ENCODE results near the gene SETSIP.
"Not testable (repeated sequence)": the region's sequence is repeated elsewhere in the genome, so short reads cannot be mapped to it uniquely, and the experiment has no call there.

SETSIP gene

GRCh38 chr1:92031281-92032110 lies 43.7 kb downstream of the SETSIP start:
- Mint-ChIP-seq H3K27me3 (peaks cover 53% of the 10 kb centered on the region), H3K9me3 (no peaks in the 10 kb centered on the region), H3K4me1 (ENCODE audit: low read depth) (peaks cover 9% of the 10 kb centered on the region), H3K27ac (no peak overlapping the region), H3K4me3 (no peak overlapping the region), H3K36me3 (ENCODE audit: low read depth) (no peaks in the 10 kb centered on the region)
- intact Hi-C loops (cut with micrococcal nuclease): no loop called here

GRCh38 chr1:92030656-92031107 lies 44.5 kb downstream of the SETSIP start:
- Mint-ChIP-seq H3K36me3 (ENCODE audit: low read depth) (no peaks in the 10 kb centered on the region), H3K9me3 (peaks cover 4% of the 10 kb centered on the region), H3K4me3 (no peak overlapping the region), H3K27ac (no peak overlapping the region), H3K27me3 (peaks cover 47% of the 10 kb centered on the region), H3K4me1 (ENCODE audit: low read depth) (peaks cover 9% of the 10 kb centered on the region)
- intact Hi-C loops (cut with micrococcal nuclease): no loop called here

DNA sequence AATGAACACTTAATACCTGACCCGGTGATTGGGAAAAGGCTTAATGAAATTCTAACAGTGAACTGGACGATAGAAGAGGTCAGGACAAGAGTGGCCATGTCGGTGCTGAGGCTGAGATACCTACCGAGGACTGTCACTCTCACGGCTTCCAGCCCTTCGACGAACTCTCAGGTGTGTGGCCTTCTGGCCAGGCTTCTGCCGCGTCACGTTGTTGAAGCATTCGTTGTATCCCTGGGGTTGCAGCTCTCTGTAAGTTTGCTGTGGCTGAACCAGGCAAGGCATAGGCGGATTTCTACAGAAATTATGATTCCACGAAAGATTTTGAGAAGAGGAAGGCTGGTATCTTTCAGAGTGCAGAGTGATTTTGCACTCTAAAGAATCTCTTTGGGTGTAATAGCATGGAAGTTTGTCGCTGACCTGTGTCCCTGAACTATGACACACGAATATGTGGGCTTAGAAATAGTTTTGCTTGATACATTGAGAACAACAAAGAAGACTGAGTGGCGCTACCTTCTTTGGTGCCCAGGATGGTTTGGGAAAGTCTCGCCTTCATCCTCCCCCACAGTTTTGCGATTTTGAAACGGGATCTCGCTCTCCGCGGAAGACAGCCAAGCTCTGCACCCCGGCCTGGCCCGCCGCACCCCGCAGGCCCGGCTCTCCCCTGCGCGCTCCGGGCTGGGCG lies 45.8 kb downstream of the SETSIP start:
- Mint-ChIP-seq H3K4me3 (peak overlapping the region; percentile 20), H3K27ac (no peak overlapping the region), H3K27me3 (peaks cover 44% of the 10 kb centered on the region), H3K4me1 (ENCODE audit: low read depth) (peaks cover 9% of the 10 kb centered on the region), H3K36me3 (ENCODE audit: low read depth) (no peaks in the 10 kb centered on the region), H3K9me3 (peaks cover 9% of the 10 kb centered on the region)
- intact Hi-C loops (cut with micrococcal nuclease): no loop called here

GRCh38 chr1:92026806-92027205 lies 48.4 kb downstream of the SETSIP start:
- Mint-ChIP-seq H3K9me3 (peaks cover 9% of the 10 kb centered on the region), H3K27ac (no peak overlapping the region), H3K36me3 (ENCODE audit: low read depth) (no peaks in the 10 kb centered on the region)

GRCh38 chr1:92026042-92026441 lies 49.2 kb downstream of the SETSIP start:
- H3K36me3 Mint-ChIP-seq (ENCODE audit: low read depth); H3K4me3 Mint-ChIP-seq; H3K27ac Mint-ChIP-seq; H3K4me1 Mint-ChIP-seq (ENCODE audit: low read depth); H3K9me3 Mint-ChIP-seq; intact Hi-C loops (cut with micrococcal nuclease): not testable (repeated sequence)
- H3K27me3 Mint-ChIP-seq: peaks cover 33% of the 10 kb centered on the region

More at GRCh38 chr1:92026806-92027205, 48.4 kb downstream of the SETSIP start:
- intact Hi-C loops (cut with micrococcal nuclease): no loop called here
- Mint-ChIP-seq H3K4me1 (ENCODE audit: low read depth) (peaks cover 9% of the 10 kb centered on the region), H3K4me3 (no peak overlapping the region), H3K27me3 (peaks cover 40% of the 10 kb centered on the region)

Data from dendritic cell treated with granulocyte-macrophage colony-stimulating factor and Interleukin-4, amounts not matched to agents 40 ng/mL and 50 ng/mL, for 4 days (primary cell).